K562 (cell line): Measurements from ENCODE around the gene CRACDL. TPM values are rescaled to one million over a fixed set of nuclear protein-coding genes. Genes with fewer than 3 reads are reported as not detected.

Experiments
- ATAC-seq: fragments of 200-7000 bp; cut with Tn5 transposase; 3 replicates; pipeline ENCODE4 v1.9.1; 2020; ENCODE audit warnings: moderate library complexity
- BruUV-seq: library from RNA; stranded (reverse); fragments of 400-500 nt; replicated peaks from 2 replicates; lab custom pipeline; 2021; lab: Mats Ljungman, UMichigan
- CTCF ChIA-PET: fragments of 300-600 bp; formaldehyde crosslinking; extraction: SDS; loops from one replicate; lab custom pipeline; 2021; ENCODE audit warnings: low intra/inter-chr PET ratio; lab: Yijun Ruan, JAX
- POLR2A ChIA-PET: fragments of 300-600, 350-650 bp; sonication (Branson Sonifier 250); formaldehyde crosslinking; extraction: SDS; loops from one replicate; lab custom pipeline; 2021; ENCODE audit warnings: antibody characterized with exemption, inconsistent platforms; lab: Yijun Ruan, JAX
- DNase-seq, 4 experiments: peaks; one replicate each; pipeline versions ENCODE4 v3.0.0 to v3.0.0-alpha.2; 2011 to 2018; ENCODE audit warnings: low spot score in 3 of 4, mixed read lengths in 3 of 4; ENCODE audit errors: extremely low read depth in 1 of 4
- FAIRE-seq: peaks from 2 replicates; lab custom pipeline; 2011; peaks lifted over from hg19 to GRCh38; lab: Jason Lieb, UNC
- H2AFZ ChIP-seq: 2 replicates; pipeline ENCODE4 v1.6.0; 2011; ENCODE audit warnings: low read depth, low read length, control low read depth, inconsistent platforms
- H3K27ac ChIP-seq: fragments of 200-600 bp; 3 replicates; pipeline ENCODE4 v1.8.0; 2011; ENCODE audit warnings: low read depth, mild to moderate bottlenecking, control low read depth, inconsistent platforms, low read length, moderate library complexity, mixed read lengths; ENCODE audit errors: extremely low read depth
- H3K27me3 ChIP-seq, 2 experiments: fragments of 300-600 bp in 1 of 2; 2 replicates in 1 of 2; 3 replicates in 1 of 2; pipeline versions ENCODE4 v1.6.0 to v1.8.0; 2011; ENCODE audit warnings: inconsistent platforms in 2 of 2, low read length in 2 of 2, mild to moderate bottlenecking in 1 of 2, mixed read lengths in 1 of 2, moderate library complexity in 1 of 2; ENCODE audit not compliant: control insufficient read depth in 2 of 2, insufficient read depth in 2 of 2
- H3K36me3 ChIP-seq: fragments of 300-600 bp; 3 replicates; pipeline ENCODE4 v1.8.0; 2011; ENCODE audit warnings: mild to moderate bottlenecking, low read length, inconsistent platforms; ENCODE audit not compliant: control insufficient read depth, insufficient read depth
- H3K4me1 ChIP-seq, 2 experiments: fragments of 200-600 bp in 1 of 2; replicated peaks in 1 of 2; 2 replicates in 1 of 2; 3 replicates in 1 of 2; pipeline versions ENCODE4 v1.5.1 to v1.8.0; 2011; ENCODE audit warnings: inconsistent platforms in 2 of 2, low read length in 2 of 2, mild to moderate bottlenecking in 1 of 2, mixed read lengths in 1 of 2, moderate library complexity in 1 of 2; ENCODE audit not compliant: control insufficient read depth in 2 of 2, insufficient read depth in 2 of 2
- H3K4me2 ChIP-seq: 2 replicates; pipeline ENCODE4 v1.6.1; 2011; ENCODE audit warnings: low read length, control low read depth, inconsistent platforms, mixed read lengths; ENCODE audit not compliant: insufficient read depth
- H3K4me3 ChIP-seq: fragments of 200-600 bp; sonication (generic), shearing (Covaris generic); 2 replicates; pipeline ENCODE4 v1.5.1; 2016; ENCODE audit warnings: control low read depth, inconsistent platforms
- H3K79me2 ChIP-seq: fragments of 200-600 bp; 3 replicates; pipeline ENCODE4 v1.8.0; 2011; ENCODE audit warnings: low read length, inconsistent platforms; ENCODE audit not compliant: control insufficient read depth, insufficient read depth
- H3K9ac ChIP-seq, 2 experiments: 2 replicates each; pipeline versions ENCODE4 v1.6.0 to v1.6.1; 2011; ENCODE audit warnings: low read depth in 2 of 2, low read length in 2 of 2, control low read depth in 1 of 2, inconsistent platforms in 1 of 2, mild to moderate bottlenecking in 1 of 2, mixed read lengths in 1 of 2; ENCODE audit not compliant: insufficient read depth in 1 of 2
- H3K9me1 ChIP-seq: one replicate; pipeline ENCODE4 v1.6.0; 2011; ENCODE audit warnings: inconsistent platforms, mild to moderate bottlenecking, low read length, moderate library complexity; ENCODE audit not compliant: control insufficient read depth, insufficient read depth
- H3K9me3 ChIP-seq: replicated peaks from 2 replicates; pipeline ENCODE4 v1.5.1; 2011; ENCODE audit warnings: low read depth, low read length, inconsistent platforms; ENCODE audit not compliant: control insufficient read depth, insufficient read depth
- H4K20me1 ChIP-seq: replicated peaks from 2 replicates; pipeline ENCODE4 v1.6.1; 2011; ENCODE audit warnings: low read length, inconsistent platforms, mixed read lengths; ENCODE audit not compliant: control insufficient read depth, insufficient read depth
- PHF8 ChIP-seq: fragments of 200-600 bp; sonication (generic); IDR thresholded peaks from 2 replicates; pipeline ENCODE4 v1.6.1; 2012; ENCODE audit warnings: mixed run types, mild to moderate bottlenecking, inconsistent platforms, low read length, moderate library complexity, borderline replicate concordance
- XRCC3 ChIP-seq: fragments of 450-650 bp; IDR thresholded peaks from 2 replicates; pipeline ENCODE4 v1.6.1; 2017; ENCODE audit warnings: mild to moderate bottlenecking, moderate library complexity
- WGBS: fragments of 100-300 bp; shearing (Covaris generic); methylation state at CpG from one replicate; pipeline ENCODE4 v1.1.6; 2016; ENCODE audit warnings: low coverage, mixed read lengths; ENCODE audit not compliant: insufficient coverage; ENCODE audit errors: missing lambda C conversion rate; 5-methylcytosine and 5-hydroxymethylcytosine counted together
- in situ Hi-C: fragments of 300-500 bp; cut with MboI; formaldehyde crosslinking; loops from 4 replicates; pipeline ENCODE4 v1.15.0; 2018; ENCODE audit warnings: inconsistent platforms, mixed read lengths
- intact Hi-C: fragments of 100-400 bp; cut with micrococcal nuclease; formaldehyde crosslinking; loops from 2 replicates; pipeline ENCODE4 v1.14.2; 2022
- polyA plus RNA-seq, 8 experiments: library from polyadenylated mRNA; depleted of rRNA in 4 of 8; stranded (reverse) in 5 of 8; unstranded in 3 of 8; fragments of >200 nt; fragmentation: Nextera tagmentation in 2 of 8; fragmentation: Illumina TruSeq in 1 of 8; extraction: Ambion mirVana in 2 of 8; extraction: Trizol in 1 of 8; gene quantifications; 2 replicates each; pipeline versions ENCODE4 v1.2.1 to v1.2.3, GENCODE V29; 2011 to 2014; ENCODE audit warnings: inconsistent platforms in 1 of 8, missing spikeins in 1 of 8
- total RNA-seq, 7 experiments: library from RNA; depleted of rRNA in 6 of 7; stranded (reverse); fragments of >200 nt in 6 of 7; fragmentation: Illumina TruSeq in 2 of 7; extraction: Trizol in 2 of 7; gene quantifications; 2 replicates each; pipeline versions ENCODE4 v1.2.1 to v1.2.3, GENCODE V29; 2011 to 2021; ENCODE audit warnings: low replicate concordance in 1 of 7
- TF ChIP-seq, protein P1 (sequence below), 2 experiments: fragments of 450-650 bp in 1 of 2; sonication (generic) in 1 of 2; formaldehyde crosslinking in 1 of 2; IDR thresholded peaks; 2 replicates each; pipeline versions ENCODE4 v1.7.1 to v1.9.0; 2016 to 2022; ENCODE audit warnings: inconsistent platforms in 1 of 2, mild to moderate bottlenecking in 1 of 2, missing genetic modification reagents in 1 of 2

The CRACDL gene
- total and polyA plus RNA-seq, 9 of the 15 experiments (the other 6 are each of a cell fraction or from before 2014, with no cell fraction given): not detected

GRCh38 chr2:98825858-98826257 lies 110.2 kb downstream of the CRACDL start:
- Histone ChIP-seq H3K9me1 (no peaks in the 10 kb centered on the region), H4K20me1 (no peaks in the 10 kb centered on the region), H3K9ac (no peak overlapping the region), H3K4me2 (no peak overlapping the region), H2AFZ (no peak overlapping the region), H3K27ac (no peak overlapping the region), H3K27me3 (peaks cover 4 to 41% of the 10 kb centered on the region in 2 experiments; a peak in 3 of 5 replicates), H3K4me1 (no peaks in the 10 kb centered on the region), H3K36me3 (no peaks in the 10 kb centered on the region), H3K79me2 (no peaks in the 10 kb centered on the region), H3K4me3 (no peak overlapping the region), H3K9me3 (no peaks in the 10 kb centered on the region)
- TF ChIP-seq, protein P1, sequence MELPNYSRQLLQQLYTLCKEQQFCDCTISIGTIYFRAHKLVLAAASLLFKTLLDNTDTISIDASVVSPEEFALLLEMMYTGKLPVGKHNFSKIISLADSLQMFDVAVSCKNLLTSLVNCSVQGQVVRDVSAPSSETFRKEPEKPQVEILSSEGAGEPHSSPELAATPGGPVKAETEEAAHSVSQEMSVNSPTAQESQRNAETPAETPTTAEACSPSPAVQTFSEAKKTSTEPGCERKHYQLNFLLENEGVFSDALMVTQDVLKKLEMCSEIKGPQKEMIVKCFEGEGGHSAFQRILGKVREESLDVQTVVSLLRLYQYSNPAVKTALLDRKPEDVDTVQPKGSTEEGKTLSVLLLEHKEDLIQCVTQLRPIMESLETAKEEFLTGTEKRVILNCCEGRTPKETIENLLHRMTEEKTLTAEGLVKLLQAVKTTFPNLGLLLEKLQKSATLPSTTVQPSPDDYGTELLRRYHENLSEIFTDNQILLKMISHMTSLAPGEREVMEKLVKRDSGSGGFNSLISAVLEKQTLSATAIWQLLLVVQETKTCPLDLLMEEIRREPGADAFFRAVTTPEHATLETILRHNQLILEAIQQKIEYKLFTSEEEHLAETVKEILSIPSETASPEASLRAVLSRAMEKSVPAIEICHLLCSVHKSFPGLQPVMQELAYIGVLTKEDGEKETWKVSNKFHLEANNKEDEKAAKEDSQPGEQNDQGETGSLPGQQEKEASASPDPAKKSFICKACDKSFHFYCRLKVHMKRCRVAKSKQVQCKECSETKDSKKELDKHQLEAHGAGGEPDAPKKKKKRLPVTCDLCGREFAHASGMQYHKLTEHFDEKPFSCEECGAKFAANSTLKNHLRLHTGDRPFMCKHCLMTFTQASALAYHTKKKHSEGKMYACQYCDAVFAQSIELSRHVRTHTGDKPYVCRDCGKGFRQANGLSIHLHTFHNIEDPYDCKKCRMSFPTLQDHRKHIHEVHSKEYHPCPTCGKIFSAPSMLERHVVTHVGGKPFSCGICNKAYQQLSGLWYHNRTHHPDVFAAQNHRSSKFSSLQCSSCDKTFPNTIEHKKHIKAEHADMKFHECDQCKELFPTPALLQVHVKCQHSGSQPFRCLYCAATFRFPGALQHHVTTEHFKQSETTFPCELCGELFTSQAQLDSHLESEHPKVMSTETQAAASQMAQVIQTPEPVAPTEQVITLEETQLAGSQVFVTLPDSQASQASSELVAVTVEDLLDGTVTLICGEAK (IDR thresholded peaks at IDR 0.05): no peak
- TF ChIP-seq, protein P1 (CRISPR knock-in tag; IDR thresholded peaks at IDR 0.05): no peak
- TF ChIP-seq PHF8 (no peak), XRCC3 (no peak)
- ChIA-PET POLR2A (interaction anchor here (1.9 kb wide), 1 partner anchor 22 kb away, joined by 5 read pairs; no protein-coding TSS in a partner anchor), CTCF (no interaction called here)
- ATAC-seq (no peak), DNase-seq (no peak), FAIRE-seq (no peak)
- no TSS peak for BruUV-seq
- 3% methylated on average over 6 of the region's 6 CpGs for WGBS
- in situ Hi-C loops: loop anchor here (5.0 to 25.0 kb wide), 2 partner anchors 174 to 414 kb away; no protein-coding TSS in a partner anchor
- intact Hi-C loops: no loop called here
